Measurements from ENCODE around the gene SOX6.

DNA sequence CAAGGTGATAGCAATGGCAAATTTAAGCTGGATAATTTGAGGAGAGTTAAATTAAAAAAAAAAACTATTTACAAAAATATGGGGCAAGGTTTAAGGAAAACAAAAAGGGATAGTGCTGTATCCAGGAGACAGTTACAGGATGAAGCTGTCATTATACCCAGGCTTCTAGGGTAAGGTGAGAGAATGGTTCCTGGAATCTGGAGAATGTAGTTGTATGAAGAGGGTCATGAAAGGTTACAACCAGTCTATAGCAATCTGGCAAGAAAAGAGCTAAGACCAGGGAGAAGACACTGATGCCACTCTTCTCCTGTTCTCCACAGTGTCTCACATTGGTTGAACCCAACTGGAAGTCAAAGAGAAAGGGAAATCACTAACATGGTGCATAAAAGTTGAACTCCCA, 144.9 kb downstream of the SOX6 start:
- TF ChIP-seq, protein P1, sequence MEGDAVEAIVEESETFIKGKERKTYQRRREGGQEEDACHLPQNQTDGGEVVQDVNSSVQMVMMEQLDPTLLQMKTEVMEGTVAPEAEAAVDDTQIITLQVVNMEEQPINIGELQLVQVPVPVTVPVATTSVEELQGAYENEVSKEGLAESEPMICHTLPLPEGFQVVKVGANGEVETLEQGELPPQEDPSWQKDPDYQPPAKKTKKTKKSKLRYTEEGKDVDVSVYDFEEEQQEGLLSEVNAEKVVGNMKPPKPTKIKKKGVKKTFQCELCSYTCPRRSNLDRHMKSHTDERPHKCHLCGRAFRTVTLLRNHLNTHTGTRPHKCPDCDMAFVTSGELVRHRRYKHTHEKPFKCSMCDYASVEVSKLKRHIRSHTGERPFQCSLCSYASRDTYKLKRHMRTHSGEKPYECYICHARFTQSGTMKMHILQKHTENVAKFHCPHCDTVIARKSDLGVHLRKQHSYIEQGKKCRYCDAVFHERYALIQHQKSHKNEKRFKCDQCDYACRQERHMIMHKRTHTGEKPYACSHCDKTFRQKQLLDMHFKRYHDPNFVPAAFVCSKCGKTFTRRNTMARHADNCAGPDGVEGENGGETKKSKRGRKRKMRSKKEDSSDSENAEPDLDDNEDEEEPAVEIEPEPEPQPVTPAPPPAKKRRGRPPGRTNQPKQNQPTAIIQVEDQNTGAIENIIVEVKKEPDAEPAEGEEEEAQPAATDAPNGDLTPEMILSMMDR (IDR thresholded peaks at IDR 0.05), result no peak
- TF ChIP-seq EP300 (IDR thresholded peaks at IDR 0.05), result no peak
